Stimulated activated CD8-positive, alpha-beta memory T cell treated with anti-CD3 and anti-CD28 coated beads, Interleukin-4, amount 100 ng/mL, for 1 hour (primary cell): Measurements from ENCODE around the gene MSANTD4.
"Not testable (repeated sequence)": the region's sequence is repeated elsewhere in the genome, so short reads cannot be mapped to it uniquely, and the experiment has no call there.

Experiments used
- DNase-seq, 2 donors: peaks; one replicate each; pipeline ENCODE4 v3.0.0-alpha.2; 2020; ENCODE audit warnings: low read depth in 2 of 2, low spot score in 1 of 2

MSANTD4 gene

DNA sequence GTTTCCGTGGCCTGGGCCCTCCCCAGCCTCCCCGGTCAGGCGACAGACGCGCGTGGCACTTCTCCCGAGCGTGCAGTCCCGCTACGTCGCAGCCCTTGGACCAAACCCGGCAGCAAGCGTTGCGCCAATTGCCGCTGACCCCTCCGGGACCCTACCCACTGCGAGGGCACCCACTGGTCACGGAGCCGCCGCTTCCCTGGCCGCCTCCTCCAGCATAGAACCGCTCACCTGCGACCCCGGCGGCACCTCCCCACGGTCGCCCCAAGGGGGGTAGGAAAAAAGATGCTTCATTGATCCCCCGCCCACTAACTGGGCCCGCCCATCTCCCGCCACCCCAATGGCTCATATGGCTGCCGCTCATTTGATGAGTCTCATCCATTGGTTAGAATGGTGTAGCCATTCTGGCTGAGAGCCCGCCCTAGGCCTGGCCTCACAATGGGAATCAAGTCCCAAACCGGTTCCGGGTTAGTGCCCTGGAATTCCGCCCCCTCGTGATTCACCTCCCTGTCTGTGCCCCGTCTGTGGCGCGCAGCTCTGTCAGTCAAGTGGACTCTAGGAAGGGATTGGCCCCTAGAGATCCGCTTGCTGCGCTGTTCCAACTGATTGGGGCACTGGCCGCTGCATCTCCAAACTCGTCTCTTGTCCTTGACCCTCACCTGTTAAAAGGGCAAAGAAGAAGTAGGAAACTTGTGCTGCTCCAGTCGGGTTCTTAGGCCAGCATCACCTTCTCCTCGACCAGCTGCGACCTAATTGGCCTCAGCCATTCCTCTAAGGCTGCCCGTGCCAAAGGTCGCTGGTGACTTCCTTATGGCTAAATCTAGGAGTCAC lies at the start of gene MSANTD4:
Gene MSANTD4 (minus strand): TSS at position 274 of the 828 bp plus-strand sequence. CDS start 11,323 bp downstream, outside the sequence.
- peak; percentile 89 to 91 for DNase-seq

- no peak for DNase-seq
These were observed 48.6 kb upstream of the MSANTD4 start for GRCh38 chr11:106070606-106071005.

DNA sequence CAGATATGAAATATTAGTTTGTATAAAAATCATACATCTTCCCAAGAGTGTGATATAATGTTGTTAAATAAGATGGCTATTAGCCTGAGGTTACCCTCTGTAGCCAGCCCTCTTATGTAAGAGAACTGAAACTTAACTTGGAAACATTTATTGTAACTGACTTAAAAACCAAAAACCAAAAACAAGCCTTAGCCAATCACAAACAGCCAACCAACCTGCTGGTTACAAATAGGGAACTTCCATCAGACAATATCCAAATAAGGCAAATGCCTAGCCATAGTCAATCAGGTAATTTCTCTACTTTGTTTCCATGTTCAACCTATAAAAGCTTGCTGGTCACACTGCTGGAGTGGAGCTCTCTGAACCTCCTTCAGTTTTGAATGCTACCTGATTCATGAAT lies 41.0 kb upstream of the MSANTD4 start:
- DNase-seq, result no peak

DNA sequence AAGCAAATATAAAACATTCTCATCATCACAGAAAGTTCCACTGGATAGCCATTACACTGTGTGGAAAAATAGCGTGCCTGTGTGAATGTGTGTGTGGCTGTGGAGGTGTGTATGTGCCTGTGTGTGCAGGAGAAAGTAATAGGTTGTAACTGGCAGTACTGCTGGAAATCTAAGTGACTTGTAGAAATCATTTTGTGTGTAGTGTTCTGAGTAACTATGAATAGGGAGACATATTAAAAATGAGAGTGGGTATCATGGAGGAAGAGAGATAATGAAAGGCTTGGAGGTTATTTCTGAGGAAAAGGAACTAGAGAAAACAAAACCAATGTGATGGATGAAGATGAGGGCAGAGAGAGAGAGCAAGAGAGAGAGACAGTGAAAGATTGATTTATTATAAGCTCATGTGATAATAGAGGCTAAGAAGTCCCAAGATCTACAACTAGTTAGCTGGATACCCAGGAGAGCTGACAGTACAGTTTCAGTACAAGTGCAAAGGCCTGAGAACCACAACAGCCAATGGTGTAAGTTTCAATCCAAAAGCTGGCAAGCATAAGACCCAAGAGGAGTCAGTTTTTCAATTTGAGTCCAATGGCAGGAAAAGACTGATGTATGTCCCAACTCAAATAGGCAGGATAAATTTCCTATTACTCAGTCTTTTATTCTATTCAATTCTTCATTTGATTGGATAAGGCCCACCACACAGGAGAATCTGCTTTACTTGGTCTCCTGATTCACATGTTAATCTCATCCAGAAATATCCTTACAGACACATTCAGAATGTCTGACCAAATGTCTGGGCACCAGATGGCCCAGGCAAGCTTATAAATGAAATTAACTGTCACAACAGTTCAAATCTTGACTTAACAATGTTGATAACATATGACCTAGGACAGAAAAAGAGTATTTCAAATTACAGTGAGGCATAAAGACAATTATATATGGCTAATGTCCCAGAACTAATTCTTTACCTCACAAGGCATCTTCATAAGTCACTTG lies 40.2 kb upstream of the MSANTD4 start:
- DNase-seq, result no peak

GRCh38 chr11:106061249-106061784 lies 39.3 kb upstream of the MSANTD4 start:
- DNase-seq, result no peak

GRCh38 chr11:106059617-106060016 lies 37.6 kb upstream of the MSANTD4 start:
- DNase-seq, result no peak

DNA sequence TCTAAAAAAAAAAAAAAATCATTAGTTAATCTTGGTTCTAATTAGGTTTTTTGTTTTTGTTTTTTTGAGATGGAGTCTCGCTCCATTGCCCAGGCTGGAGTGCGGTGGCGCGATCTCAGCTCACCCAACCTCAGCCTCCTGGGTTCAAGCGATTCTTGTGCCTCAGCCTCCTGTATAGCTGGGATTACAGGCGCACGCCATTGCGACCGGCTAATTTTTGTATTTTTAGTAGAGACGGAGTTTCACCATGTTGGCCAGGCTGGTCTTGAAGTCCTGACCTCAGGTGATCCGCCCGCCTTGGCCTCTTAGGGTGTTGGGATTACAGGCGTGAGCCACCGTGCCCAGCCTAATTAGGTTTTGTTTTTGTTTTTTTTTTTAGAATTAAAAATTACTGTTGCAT lies 36.3 kb upstream of the MSANTD4 start:
- not testable (repeated sequence) for DNase-seq

DNA sequence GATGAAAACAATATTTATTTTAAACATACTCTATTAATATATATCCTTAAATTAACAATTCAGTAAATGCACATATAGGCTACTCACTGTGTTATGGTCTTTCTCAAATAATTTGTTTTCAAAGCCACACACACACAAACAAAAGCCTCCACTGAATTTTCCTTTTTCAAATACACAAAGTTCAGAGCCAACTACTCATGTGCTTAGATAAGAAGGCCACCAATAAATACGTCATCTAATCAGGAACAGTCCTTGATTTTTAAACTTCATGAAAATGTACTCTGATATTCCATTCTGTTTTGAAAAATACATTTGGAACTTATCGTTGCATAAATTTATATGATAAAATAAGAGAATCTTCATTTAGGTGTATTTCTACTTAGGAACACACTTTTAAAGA lies 29.1 kb upstream of the MSANTD4 start:
- DNase-seq, result no peak

- DNase-seq, result no peak
These were observed 27.9 kb upstream of the MSANTD4 start for GRCh38 chr11:106049727-106050476.

GRCh38 chr11:106047631-106048030 lies 25.6 kb upstream of the MSANTD4 start:
- no peak for DNase-seq

GRCh38 chr11:106043540-106043939 lies 21.5 kb upstream of the MSANTD4 start:
- no peak for DNase-seq

DNA sequence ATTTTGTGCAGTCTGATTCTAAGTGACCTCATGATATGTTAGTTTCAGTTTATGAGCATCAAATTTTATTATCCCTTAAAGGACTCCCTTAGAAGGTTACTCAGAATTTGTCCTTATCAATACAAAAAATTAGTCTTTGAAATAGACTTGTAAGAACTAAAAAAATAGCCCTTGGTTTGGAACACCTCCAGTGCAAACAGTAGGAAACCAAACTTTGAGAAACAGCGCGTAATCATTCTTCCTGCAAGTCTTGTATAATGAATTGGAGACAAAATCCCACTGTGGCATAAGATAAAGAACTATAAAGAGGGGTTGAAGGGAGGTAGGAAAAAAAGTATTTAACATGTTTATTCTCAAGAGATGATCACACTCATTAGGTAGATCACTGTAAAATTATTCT lies 10.8 kb upstream of the MSANTD4 start:
- DNase-seq, result no peak

DNA sequence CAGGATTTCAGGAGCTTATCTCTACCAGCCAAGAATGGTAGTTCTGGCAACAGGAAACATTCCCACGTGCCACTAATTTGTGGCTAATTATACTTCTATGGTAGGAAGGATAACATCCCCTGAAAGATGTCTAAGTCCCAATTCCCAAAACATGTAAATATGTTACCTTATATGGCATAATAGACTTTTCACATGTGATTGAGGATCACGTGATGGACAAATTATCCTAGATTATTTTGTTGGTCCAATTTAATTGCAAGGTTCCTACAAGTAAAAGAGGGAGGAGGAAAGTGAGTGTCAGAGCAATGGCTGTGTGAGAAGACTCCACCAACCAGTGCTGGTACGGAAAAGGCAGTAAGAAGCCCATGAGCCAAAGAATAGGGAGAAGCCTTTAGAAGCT lies 9.9 kb upstream of the MSANTD4 start:
- no peak for DNase-seq

DNA sequence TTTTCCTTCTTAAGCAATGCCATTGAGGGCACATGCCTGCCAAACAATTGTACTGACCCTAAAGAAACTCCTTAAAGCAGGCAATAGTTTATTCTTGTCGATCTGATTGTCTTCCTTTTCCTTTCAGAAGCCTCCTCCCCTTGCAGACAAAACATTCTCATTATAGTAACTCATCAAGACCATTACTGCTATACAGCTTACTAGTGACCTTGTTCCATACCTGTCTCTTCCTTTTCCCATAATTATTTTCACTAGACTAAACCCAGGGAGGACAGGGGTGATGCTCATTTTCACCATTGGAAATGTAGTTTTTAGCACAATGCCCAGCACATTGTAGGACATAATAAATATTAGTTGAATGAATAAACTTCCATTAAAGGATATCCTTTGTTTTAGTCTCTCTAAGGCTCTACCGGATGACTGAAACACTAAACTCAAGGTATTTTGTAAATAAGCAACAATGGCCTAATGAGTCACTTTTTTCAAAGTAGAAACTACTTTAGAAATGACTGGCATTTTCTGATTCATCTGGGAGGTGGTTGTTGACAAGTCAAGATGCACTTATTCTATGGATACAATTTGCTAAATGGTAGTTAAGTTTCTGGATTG lies 9.3 kb upstream of the MSANTD4 start:
- no peak for DNase-seq

DNA sequence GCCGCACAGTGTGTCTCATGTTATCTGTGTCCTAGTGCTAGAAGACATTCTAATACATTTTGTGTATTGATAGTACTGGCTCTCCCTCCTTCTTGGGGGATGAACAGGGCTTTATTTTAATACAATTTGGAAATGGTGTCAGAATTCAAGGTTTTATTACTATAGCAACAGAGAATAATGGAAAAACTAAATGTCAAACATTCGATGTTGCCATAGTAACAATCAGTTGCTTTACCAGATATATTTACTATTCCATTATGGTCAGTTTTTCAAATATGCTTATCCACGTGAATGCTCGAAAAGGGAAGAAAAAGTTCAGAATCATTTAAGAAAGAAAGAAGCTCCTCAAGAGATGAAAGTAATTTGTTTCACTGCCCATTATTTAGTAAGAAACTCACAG lies 8.6 kb upstream of the MSANTD4 start:
- no peak for DNase-seq

DNA sequence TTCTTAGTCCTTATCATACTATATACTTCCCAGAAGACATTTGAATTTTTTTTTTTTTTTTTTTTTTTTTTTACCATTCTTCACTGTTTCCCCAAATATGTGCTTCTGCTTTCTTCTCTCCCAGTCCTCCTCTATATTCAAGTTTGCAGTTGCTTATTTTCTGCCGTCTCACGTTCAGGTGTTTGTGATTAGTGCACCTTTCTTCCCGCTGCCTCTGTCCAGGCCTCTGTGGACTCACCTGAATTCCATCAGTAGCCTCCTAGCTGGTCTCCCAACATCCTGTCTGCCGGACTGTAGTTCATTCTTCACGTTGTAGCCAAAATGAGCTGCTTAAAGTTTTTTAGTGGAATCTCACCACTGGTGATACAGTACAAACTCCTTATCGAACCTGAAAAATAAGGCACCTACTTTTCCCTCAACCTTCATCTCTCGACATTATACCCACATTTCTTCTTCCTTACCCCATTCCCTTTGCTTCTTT lies 795 bp upstream of the MSANTD4 start:
- DNase-seq, result no peak

- no peak for DNase-seq
These were observed 666 bp downstream of the MSANTD4 start for GRCh38 chr11:106021181-106021966.

- DNase-seq, result no peak
These were observed 4.9 kb downstream of the MSANTD4 start for GRCh38 chr11:106017093-106017492.

GRCh38 chr11:106015066-106015465 lies 7.0 kb downstream of the MSANTD4 start:
- DNase-seq, result no peak

DNA sequence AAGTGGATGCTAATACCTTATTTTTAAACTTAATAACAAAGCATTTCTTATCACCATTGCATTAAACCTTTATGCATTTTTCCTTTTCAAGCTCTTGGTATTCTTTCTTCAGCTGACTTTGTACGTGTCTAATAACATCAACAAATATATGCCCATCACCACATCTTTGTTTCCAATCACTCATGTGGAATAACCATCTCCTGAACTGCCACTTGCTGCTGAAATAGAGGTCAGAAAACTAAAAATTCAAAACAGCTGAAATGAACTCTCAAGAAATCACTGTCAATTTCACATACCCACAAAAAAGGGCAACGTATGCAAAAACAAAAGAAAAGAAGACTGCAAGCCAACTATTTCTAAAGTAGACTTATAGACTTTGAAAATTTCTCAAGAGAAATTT lies 7.4 kb downstream of the MSANTD4 start:
- DNase-seq, result no peak
